ENCODE data around the gene SLC39A8.
"Not testable (repeated sequence)": the region's sequence is repeated elsewhere in the genome, so short reads cannot be mapped to it uniquely, and the experiment has no call there.

Gene SLC39A8

GRCh38 chr4:102344954-102345794, at the start of gene SLC39A8:
Gene SLC39A8 (minus strand): TSS chr4:102345482. CDS start chr4:102344662, 820 bp downstream.
- peak; percentile 54 to 67 for DNase-seq

DNA sequence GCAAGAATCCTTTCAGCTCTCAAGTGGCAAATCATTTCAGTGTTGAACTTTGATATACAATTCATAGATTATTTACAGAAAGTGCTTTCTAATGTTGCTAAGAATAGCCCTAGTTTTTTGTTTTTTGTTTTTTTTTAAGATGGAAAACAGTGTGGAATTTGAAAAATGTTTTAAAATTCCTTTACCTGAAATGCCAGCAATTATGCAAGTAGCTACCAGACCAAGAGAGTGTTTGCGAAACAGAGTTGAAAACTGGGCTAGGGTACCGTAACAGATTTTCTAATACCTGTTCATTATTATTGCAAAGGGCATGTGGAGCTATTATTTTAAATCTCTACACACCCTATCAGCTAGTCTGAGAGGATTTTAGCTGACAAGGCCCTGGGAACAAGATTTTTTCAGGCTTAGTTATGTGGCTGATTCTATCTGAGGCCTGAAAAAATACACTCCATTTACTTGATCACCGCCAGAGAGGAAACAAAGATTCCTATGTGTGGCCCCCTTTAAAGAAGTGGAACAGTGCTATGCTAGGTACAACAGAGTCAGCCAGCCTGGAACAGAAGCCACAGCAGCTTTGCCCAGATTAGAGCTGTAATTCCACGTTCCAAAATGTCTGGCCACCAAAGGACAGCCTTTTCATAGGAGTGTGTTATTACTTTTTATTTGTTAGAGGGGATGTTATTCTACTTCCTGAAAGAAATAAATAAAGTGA, 46.9 kb upstream of the SLC39A8 start:
- DNase-seq = no peak

DNA sequence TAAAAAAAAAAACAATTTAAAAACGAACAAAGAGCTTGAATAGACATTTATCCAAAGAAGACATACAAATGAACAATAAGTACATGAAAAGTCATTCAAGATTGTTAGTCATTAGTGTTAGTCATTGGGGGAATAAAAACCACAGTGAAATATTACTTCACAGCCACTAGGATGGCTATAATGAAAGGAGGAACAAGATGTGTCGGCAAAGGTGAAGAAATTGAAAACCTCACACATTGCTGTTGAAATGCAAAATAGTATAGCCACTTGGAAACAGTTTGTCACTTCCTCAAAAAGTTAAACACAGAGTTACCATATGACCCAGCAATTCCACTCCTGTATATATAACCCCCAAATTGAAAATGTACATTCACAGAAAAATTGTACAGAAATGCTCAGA, 45.2 kb upstream of the SLC39A8 start:
- no peak for DNase-seq

DNA sequence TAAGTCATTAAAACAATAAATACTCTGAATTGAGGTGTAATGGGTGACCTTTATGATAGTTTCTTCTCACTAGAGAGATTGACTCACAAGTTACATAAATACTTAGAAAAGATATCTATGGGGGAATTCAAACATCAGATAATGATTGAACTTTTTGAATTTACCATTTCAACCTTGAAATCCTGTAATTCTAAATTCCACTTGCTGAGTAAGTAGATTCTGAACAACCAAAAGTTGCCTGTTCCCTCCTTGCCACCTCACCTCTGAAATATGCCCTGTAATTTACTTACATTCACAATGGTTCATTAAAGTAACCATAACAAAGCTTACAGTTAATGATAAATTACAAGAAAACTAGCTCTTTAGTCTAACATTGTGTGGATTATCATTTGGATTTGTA, 43.3 kb upstream of the SLC39A8 start:
- DNase-seq = no peak

DNA sequence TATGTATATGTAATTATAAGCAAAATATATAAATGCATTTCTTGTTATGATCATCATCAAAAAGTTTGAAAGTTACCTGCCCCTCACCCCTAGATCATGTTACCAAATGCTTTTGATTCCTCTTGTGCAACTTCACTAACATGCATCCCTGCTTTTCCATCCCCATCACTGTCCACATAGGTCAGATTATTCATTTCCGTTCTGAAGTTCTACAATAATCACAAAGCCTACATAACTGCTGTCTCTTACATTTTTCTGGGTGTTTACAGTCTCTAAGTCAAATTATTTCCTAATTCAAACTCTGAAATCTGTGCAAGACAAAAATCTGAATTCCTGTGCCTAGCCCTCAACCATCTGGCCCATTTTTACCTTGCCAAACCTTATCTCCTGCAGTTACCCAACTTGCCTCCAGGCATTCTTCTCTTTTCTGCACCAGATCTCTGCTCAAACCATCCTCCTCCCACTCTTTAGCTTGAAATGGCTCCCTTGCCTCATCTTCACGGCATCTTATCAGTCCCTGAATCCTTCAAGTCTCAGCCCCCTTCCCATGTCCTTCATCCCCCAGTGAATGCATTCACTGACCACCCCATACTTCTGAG, 42.4 kb upstream of the SLC39A8 start:
- DNase-seq = no peak

DNA sequence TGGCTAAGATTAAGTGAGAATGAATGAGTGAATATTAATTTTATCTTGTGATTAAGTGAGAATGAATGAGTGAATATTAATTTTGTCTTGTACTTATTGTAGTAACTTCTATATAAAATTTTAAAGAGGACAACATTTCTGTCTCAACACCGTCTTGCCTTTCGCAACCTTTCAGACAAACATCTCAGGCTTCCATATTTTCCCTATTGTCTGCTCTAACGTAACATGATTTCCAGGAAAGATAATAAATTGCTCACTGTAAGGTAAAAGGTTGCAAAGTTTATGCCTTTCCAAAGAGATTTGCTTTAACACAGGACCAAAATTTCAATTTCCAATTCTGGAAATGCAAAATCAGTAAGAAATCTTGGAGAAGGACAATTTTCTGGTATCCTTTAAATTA, 41.7 kb upstream of the SLC39A8 start:
- no peak for DNase-seq

DNA sequence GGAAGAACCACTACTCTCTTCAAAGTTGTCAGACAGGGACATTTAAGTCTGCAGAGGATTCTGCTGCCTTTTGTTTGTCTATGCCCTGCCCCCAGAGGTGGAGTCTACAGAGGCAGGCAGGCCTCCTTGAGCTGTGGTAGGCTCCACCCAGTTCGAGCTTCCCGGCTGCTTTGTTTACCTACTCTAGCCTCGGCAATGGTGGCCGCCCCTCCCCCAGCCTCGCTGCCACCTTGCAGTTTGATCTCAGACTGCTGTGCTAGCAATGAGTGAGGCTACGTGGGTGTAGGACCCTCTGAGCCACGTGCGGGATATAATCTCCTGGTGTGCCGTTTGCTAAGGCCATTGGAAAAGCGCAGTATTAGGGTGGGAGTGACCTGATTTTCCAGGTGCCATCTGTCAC, 35.0 kb upstream of the SLC39A8 start:
- not testable (repeated sequence) for DNase-seq

GRCh38 chr4:102362922-102363432, 17.7 kb upstream of the SLC39A8 start:
- DNase-seq = peak in 1 of 2 experiments; percentile 56

GRCh38 chr4:102358128-102358527, 12.8 kb upstream of the SLC39A8 start:
- DNase-seq = no peak

DNA sequence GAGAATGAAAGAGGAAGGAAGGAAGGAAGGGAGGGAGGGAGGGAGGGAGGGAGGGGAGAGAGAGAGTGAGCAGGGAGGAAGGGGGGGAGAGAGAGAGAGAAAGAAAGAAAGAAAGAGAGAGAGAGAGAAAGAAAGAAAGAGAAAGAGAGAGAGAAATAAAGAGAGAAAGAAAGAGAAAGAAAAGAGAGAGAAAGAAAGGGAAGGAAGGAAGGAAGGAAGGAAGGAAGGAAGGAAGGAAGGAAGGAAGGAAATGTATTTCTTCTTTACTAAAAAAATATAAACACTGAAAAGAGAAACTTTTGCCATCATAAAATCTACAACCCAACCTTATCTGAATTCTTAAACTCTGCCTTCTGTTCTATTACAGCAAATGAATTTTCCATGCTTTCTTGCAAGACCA, 12.4 kb upstream of the SLC39A8 start:
- DNase-seq = not testable (repeated sequence)

DNA sequence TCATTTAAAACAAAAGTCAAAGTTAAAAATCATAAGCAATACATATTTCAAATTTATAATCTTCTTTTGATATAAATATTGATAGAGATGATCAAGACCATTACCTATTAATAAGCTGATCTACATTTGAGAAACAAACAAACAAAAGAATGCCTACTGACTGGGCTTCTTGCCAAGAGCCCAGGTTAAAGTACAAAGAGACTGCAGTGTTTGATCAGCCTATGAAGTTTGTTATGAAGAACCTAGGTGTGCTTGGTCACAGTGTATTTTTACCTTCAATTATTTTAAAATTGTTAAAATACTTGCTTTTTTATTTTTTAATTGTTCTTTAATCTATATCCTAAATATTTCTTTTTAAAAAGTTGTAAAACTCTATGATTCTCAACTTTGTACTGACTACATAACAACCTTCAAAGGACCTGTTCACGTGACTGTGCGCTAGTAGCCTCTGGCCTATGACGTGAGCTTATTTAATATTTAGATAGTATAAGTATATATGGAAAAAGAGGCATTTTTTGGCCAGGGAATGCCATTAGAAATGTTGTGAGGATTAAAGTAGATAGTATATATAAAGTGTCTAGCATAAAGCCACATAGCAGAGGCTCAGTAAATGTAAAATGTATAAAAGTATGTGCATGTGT, 11.4 kb upstream of the SLC39A8 start:
- no peak for DNase-seq

- no peak for DNase-seq
Observed at GRCh38 chr4:102355748-102356147, 10.5 kb upstream of the SLC39A8 start.

GRCh38 chr4:102354671-102355454, 9.6 kb upstream of the SLC39A8 start:
- no peak for DNase-seq

GRCh38 chr4:102352781-102353180, 7.5 kb upstream of the SLC39A8 start:
- peak; percentile 30 to 70 for DNase-seq

GRCh38 chr4:102350634-102351033, 5.4 kb upstream of the SLC39A8 start:
- no peak for DNase-seq

DNA sequence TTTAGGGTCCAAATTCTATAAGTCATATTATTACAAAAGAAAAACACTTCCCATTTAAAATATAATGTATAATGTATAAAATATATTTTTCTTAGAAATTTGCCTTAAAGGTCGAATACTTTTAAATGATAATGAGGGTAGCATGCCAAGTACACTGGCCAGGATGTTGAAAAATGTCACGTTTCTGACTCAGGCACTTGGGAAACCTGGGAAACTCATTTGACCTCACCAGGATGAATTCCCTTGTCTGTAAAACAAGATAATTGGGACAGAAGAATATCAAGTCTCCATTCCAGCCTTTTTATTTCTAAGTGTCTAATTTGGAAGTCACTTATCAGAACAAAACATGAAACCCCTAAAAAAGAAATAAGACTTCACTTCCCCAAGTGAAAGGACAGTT, 3.4 kb upstream of the SLC39A8 start:
- no peak for DNase-seq

DNA sequence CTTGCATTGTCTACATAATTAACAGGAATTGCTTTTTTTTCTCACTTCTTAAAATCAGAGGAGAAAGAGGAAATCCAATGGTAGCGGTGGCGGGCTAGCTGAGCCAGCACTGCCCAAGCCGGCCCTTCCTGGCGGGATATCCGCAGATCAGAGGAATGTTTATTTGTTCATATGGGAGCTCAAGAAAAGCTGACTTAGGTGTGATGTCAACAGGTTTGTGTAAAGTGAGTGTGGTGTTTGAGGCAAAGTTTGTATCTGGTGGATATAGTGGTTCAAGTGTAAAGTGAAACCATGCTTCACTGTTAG, 466 bp upstream of the SLC39A8 start:
- DNase-seq = no peak

DNA sequence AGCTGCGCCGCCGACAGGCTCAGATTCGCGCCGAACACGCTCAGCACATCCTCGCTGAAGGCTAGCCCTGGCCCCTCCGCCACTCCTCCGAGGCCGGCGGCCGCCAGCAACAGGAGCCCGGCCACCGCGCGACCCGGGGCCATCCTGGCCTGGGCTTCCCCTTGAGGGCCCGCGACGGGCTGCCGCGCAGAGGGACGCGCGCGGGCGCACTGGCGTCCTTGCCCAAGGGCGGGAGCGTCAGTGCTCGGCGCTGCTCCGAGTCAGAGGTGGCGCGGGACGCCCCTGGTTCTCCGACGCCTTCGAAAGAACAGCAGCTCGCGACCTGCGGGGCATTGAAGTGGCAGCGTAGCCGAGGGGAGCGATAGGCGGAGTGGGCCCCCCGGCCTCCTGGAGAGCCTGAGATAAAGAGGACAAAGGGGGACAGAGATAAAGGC, 745 bp downstream of the SLC39A8 start:
- peak; percentile 43 to 64 for DNase-seq

- peak in 1 of 2 experiments; percentile 64 for DNase-seq
Observed at GRCh38 chr4:102343964-102344519, 1.2 kb downstream of the SLC39A8 start.

GRCh38 chr4:102342404-102343074, 2.7 kb downstream of the SLC39A8 start:
- DNase-seq = no peak

DNA sequence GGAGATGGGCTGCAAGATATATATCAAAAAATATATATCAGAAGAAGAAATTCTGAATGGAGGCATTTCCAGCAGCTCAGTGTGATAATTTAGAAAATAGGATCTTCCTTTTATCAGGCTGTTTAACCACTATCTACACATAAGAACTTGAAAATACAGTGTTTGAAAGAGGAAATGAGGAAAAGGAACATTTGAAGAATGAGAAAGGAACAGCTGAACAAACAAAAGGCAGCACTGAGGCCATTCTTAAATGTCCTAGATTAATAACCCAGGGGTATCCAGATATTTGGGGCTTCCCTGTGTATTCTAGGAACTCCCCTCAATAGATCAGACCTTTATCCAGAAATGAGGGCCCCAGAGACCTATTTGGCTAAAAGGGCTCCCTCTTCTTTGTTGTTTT, 4.1 kb downstream of the SLC39A8 start:
- no peak for DNase-seq

Measured in NCI-H524 (cell line).